Measurements from ENCODE around the gene CREBBP. TPM values are rescaled to one million over a fixed set of nuclear protein-coding genes. Genes with fewer than 3 reads are reported as not detected.

Gene CREBBP
- total and polyA plus RNA-seq, 9 of the 15 experiments (the other 6 are each of a cell fraction or from before 2014, with no cell fraction given) = 0.70 to 24.8 (median 5.6) TPM

GRCh38 chr16:3717235-3718018 lies 163.1 kb downstream of the CREBBP start, which contains the start of gene TRAP1 (continued):
- peak; percentile 76; the same call in 1 of the 2 replicates for TF ChIP-seq HMGXB4 (CRISPR knock-in tag; IDR thresholded peaks at IDR 0.05)
- TF ChIP-seq E2F5 (CRISPR knock-in tag; IDR thresholded peaks at IDR 0.05) = peak; percentile 68; the same call in 1 of the 2 replicates
- TF ChIP-seq CREB1 (IDR thresholded peaks at IDR 0.05) = peak; percentile 96
- peak; percentile 96 for TF ChIP-seq CREB1 (CRISPR knock-in tag; IDR thresholded peaks at IDR 0.05)
- no peak for TF ChIP-seq HMG20A (CRISPR knock-in tag; conservative IDR thresholded peaks at IDR 0.05)
- TF ChIP-seq LCOR (CRISPR knock-in tag; IDR thresholded peaks at IDR 0.05) = no peak
- no peak for TF ChIP-seq TCF15 (CRISPR knock-in tag; IDR thresholded peaks at IDR 0.05)
- TF ChIP-seq NR0B1 (IDR thresholded peaks at IDR 0.05; ENCODE audit: partially characterized antibody) = no peak
- no peak for TF ChIP-seq PRPF4 (IDR thresholded peaks at IDR 0.05; ENCODE audit: insufficient read depth, low read depth, low read length, poor library complexity, severe bottlenecking)
- TF ChIP-seq EWSR1 (IDR thresholded peaks at IDR 0.05; ENCODE audit: borderline replicate concordance, low read depth, partially characterized antibody) = no peak
- no peak for TF ChIP-seq TSC22D4 (tag; IDR thresholded peaks at IDR 0.05)
- TF ChIP-seq HNRNPK (IDR thresholded peaks at IDR 0.05; ENCODE audit: low read depth, low read length, poor library complexity, severe bottlenecking) = no peak
- no peak for TF ChIP-seq SMARCE1 (IDR thresholded peaks at IDR 0.05)
- peak; percentile 79; the same call in 1 of the 2 replicates for TF ChIP-seq ZBTB7A (IDR thresholded peaks at IDR 0.05; ENCODE audit: borderline replicate concordance, control insufficient read depth, low read depth, low read length)
- TF ChIP-seq NR1H2 (CRISPR knock-in tag; IDR thresholded peaks at IDR 0.05) = no peak; the same call in 1 of the 2 replicates
- no peak for TF ChIP-seq RAD21 (CRISPR knock-in tag; conservative IDR thresholded peaks at IDR 0.05 in 1 of 2, IDR thresholded peaks at IDR 0.05 in 1 of 2)
- peak; percentile 67; the same call in 1 of the 2 replicates for TF ChIP-seq NR2C2 (CRISPR knock-in tag; IDR thresholded peaks at IDR 0.05)
- peak; percentile 82 for TF ChIP-seq NR2C2 (tag; IDR thresholded peaks at IDR 0.05)
- TF ChIP-seq RFX5 (IDR thresholded peaks at IDR 0.05; ENCODE audit: low read depth, low read length) = no peak
- TF ChIP-seq CCAR2 (IDR thresholded peaks at IDR 0.05; ENCODE audit: low read depth, low read length) = no peak
- TF ChIP-seq PKNOX1 (IDR thresholded peaks at IDR 0.05) = no peak
- no peak for TF ChIP-seq POLR2AphosphoS2 (IDR thresholded peaks at IDR 0.05; ENCODE audit: low read length)
- no peak for TF ChIP-seq EZH2 (IDR thresholded peaks at IDR 0.05; ENCODE audit: borderline replicate concordance, low read depth, low read length)

All from K562 (cell line).